Right forelimb (tissue), 1 donor: ENCODE measurements around the gene SEMA5B.

ENCODE experiments used
- DNase-seq: peaks from one replicate; pipeline ENCODE4 v3.0.0-alpha.2; 2018

The SEMA5B gene

GRCh38 chr3:122991236-122991985 is 36.2 kb downstream of the SEMA5B start:
- no peak for DNase-seq

- no peak for DNase-seq
These were observed 37.5 kb downstream of the SEMA5B start for GRCh38 chr3:122989856-122990575.

DNA sequence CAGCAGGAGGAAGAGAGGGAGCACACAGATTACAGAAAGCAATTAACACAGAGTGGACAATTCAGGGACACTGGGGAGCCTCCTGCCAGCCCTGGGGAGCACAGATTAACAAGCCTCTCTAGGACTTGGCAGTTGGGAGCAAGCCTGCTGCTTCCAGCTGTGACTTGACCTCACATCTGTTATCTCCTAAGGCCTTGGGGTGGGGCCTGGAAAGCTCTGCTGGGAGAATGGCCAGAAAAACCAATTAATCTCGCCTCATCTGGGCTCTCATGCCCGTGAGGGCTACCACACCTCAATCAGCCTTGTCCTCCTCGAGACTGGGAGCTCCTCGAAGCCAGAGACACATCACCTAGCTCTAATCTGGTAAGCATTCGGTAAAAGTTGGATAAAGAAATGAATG is 39.1 kb downstream of the SEMA5B start:
- DNase-seq = no peak

GRCh38 chr3:122987736-122988319 is 39.7 kb downstream of the SEMA5B start:
- DNase-seq = no peak

DNA sequence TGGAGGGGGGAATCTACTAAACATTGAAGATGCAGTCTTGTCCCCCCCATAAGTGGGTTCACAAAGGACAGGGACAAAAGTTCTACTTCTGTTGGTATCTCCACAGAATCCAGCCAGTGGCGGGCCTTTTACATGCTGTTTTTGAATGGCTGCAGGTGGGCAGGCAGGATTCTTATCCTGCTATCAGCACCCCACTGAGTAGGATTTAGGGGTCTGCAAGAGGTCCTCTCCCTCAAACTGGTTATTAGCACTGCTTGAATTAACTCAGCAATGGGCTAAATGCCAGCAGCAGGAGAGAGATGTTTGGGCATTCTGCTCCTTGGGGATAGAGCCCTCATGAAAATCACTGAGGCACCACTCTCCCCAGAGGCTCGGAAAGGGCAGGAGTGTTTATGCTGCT is 40.3 kb downstream of the SEMA5B start:
- no peak for DNase-seq

GRCh38 chr3:122986693-122987179 is 40.8 kb downstream of the SEMA5B start:
- no peak for DNase-seq

DNA sequence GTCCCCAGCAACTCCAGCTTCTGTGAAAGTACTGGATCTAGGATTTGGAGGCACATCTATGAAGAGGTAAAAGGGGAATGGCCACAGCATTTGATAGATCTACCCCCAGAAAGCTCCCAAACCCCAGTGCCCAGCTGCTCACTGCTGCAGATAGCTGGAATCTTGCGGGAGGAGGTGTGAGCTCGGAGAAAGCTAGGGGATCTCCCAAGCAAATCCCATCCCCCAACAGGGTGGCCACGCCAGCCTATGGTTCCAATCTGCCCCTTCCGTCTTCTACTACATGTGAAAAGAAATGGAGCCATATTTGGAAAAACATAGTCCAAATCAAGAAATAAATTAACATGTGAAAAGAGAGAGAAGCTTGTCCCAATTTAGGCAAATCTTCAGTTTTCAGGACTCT is 42.0 kb downstream of the SEMA5B start:
- DNase-seq = no peak

GRCh38 chr3:122984650-122985049 is 42.9 kb downstream of the SEMA5B start:
- DNase-seq = no peak

GRCh38 chr3:122984007-122984406 is 43.6 kb downstream of the SEMA5B start:
- no peak for DNase-seq

DNA sequence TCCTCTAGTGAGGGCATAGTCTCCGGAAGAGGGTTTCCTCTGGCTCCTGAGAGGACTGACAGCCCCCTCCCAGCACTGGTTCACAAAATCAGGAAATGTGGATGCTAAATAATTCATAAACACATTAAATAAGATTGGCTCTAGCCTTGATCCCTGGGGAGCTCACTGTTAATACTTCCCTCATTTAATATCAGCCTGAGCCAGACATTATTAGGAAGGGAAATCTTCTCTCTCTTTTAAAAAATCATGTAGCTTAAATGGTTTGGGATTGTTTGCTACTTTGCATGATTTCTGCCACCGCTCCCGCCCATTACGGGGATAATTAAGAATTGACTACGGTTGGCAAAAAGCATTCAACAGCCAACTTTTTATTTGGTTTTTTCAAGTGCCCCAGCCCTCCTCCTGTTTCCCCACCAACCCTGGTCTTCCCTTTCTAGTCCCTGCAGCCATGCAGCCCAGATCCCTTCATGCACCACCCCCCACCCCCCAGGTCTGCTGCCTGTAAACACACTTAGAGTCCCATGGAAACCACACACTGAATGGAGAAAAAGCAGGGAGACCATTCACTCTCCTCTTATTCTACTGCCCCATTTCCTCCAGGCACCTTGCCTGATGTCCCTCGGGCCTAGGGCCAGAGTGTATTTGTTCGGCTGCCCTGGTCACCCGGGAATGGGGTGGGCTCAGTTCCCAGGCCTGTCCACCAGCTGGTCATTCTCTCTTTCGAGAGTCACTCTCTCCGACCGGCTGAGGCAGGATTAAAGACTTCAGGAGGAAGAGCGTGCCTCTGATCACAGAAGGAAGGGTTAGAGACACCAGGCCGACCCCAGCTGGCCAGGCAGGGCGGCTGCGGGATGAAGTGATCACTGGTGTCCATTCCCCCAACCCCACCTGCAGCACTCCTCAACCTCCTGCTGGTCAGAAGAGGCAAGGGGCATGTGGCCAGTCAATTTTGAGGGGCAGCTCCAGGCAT is 45.1 kb downstream of the SEMA5B start:
- DNase-seq = no peak

GRCh38 chr3:122979211-122979610 is 48.4 kb downstream of the SEMA5B start:
- no peak for DNase-seq

GRCh38 chr3:122978569-122978968 is 49.0 kb downstream of the SEMA5B start:
- DNase-seq = no peak

DNA sequence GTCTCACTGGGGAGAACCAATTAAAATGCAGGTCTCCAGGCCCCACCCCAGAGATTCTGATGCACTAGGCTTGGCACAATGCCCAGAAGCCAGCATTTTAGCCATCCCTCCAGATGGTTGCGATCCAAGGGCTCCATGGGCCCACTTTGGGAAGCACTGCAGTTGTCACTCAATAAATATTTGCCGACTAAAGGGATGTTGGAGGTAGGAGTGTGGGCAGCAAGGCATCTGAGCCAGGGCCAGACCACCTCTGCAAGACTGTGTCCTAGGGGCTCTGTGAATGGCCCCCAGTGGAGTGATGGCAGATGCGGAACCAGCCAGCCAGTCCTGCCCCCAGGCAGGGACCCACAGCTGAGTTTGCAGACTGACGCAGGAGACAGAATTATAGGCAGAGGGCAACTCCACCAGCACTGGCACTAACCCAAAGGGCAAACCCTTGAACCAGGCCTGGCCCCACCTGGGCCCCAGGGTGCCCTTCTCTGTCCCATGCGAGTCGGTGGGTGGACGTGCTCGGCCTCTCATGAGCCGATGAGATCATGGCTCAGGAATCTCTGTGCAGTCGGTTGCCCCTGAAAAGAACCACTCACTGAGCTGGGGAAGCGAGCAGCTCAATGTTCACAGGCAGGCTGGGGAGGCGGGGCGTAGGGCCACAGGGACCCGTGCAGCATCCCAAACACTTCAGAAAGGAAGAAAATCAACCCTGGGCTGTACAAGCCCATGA is 49.7 kb downstream of the SEMA5B start:
- DNase-seq = peak; percentile 58

- DNase-seq = no peak
These were observed 51.7 kb downstream of the SEMA5B start for GRCh38 chr3:122975924-122976293.

- peak; percentile 68 for DNase-seq
These were observed 52.2 kb downstream of the SEMA5B start for GRCh38 chr3:122975163-122975923.

GRCh38 chr3:122974764-122975162 is 52.8 kb downstream of the SEMA5B start:
- DNase-seq = no peak

- no peak for DNase-seq
These were observed 53.5 kb downstream of the SEMA5B start for GRCh38 chr3:122973893-122974615.

DNA sequence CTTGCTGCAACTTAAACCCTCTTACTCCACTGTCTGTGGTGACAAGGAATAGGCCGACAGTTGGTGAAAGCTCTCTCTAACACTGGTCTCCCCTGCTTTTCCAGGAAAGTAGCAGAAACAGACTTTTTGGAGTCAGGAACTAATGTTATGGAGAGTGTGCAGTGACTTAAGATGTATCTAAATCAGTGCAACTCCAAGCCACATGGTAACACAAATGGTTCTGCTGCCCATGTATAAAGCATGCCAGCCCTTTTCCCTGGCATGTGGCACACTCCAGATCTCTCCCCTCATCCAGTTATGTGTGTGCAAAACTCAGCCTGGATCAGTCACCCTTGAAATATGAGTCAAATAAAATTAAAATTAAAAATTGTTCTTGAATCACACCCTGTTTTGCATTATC is 55.4 kb downstream of the SEMA5B start:
- DNase-seq = no peak

GRCh38 chr3:122969585-122970469 is 57.7 kb downstream of the SEMA5B start:
- DNase-seq = peak; percentile 58
